DND-41 (cell line): ENCODE measurements around the gene NOS1.

Experiments
- ATAC-seq: fragments of 200-7000 bp; cut with Tn5 transposase; 3 replicates; pipeline ENCODE4 v1.9.1; 2021; ENCODE audit warnings: low read depth; ENCODE audit not compliant: insufficient read depth
- DNase-seq: peaks from one replicate; pipeline ENCODE4 v3.0.0-alpha.2; 2020
- H2AFZ ChIP-seq: 2 replicates; pipeline ENCODE4 v1.6.0; 2012; ENCODE audit warnings: low read depth, low read length
- H3K27ac ChIP-seq: 2 replicates; pipeline ENCODE4 v1.5.1; 2012; ENCODE audit warnings: low read length, inconsistent platforms
- H3K27me3 ChIP-seq: fragments of 200-600 bp; sonication (generic); 2 replicates; pipeline ENCODE4 v1.6.0; 2012; ENCODE audit warnings: low read length, mild to moderate bottlenecking, inconsistent platforms; ENCODE audit not compliant: insufficient read depth, poor library complexity
- H3K36me3 ChIP-seq: 2 replicates; pipeline ENCODE4 v1.5.1; 2012; ENCODE audit warnings: low read length, inconsistent platforms; ENCODE audit not compliant: insufficient read depth
- H3K4me1 ChIP-seq: 2 replicates; pipeline ENCODE4 v1.5.1; 2012; ENCODE audit warnings: mild to moderate bottlenecking, low read length; ENCODE audit not compliant: insufficient read depth
- H3K4me2 ChIP-seq: 2 replicates; pipeline ENCODE4 v1.6.0; 2012; ENCODE audit warnings: mild to moderate bottlenecking, moderate library complexity, low read length, inconsistent platforms; ENCODE audit not compliant: insufficient read depth
- H3K4me3 ChIP-seq, 2 experiments: fragments of 200-600 bp in 1 of 2; shearing (Covaris generic) in 1 of 2; 2 replicates each; pipeline ENCODE4 v1.5.1; 2012 to 2016; ENCODE audit warnings: inconsistent platforms in 2 of 2, low read length in 2 of 2, mild to moderate bottlenecking in 2 of 2, low read depth in 1 of 2, moderate library complexity in 1 of 2
- H3K79me2 ChIP-seq: 2 replicates; pipeline ENCODE4 v1.6.0; 2012; ENCODE audit warnings: low read length, inconsistent platforms; ENCODE audit not compliant: insufficient read depth
- H3K9ac ChIP-seq: 2 replicates; pipeline ENCODE4 v1.6.0; 2012; ENCODE audit warnings: low read depth, mild to moderate bottlenecking, inconsistent platforms, low read length, moderate library complexity
- H3K9me3 ChIP-seq: 2 replicates; pipeline ENCODE4 v1.5.1; 2012; ENCODE audit warnings: low read length, moderate library complexity, mild to moderate bottlenecking, inconsistent platforms; ENCODE audit not compliant: insufficient read depth, severe bottlenecking
- H4K20me1 ChIP-seq: 2 replicates; pipeline ENCODE4 v1.6.0; 2012; ENCODE audit warnings: low read length; ENCODE audit not compliant: insufficient read depth
- EZH2 ChIP-seq: IDR thresholded peaks from 3 replicates; pipeline ENCODE4 v1.6.1; 2012; ENCODE audit warnings: borderline replicate concordance, low read depth, mild to moderate bottlenecking, moderate library complexity, low read length, inconsistent platforms; ENCODE audit not compliant: severe bottlenecking
- TF ChIP-seq, protein P1 (sequence below): IDR thresholded peaks from 2 replicates; pipeline ENCODE4 v1.5.1; 2012; ENCODE audit warnings: borderline replicate concordance, low read length, moderate library complexity, mild to moderate bottlenecking; ENCODE audit not compliant: poor library complexity, severe bottlenecking; ENCODE audit errors: extremely low read depth

NOS1 gene

GRCh38 chr12:117298191-117298590, 63.2 kb downstream of the NOS1 start:
- no peak for ATAC-seq
- DNase-seq: no peak
- H3K27ac ChIP-seq: no peak overlapping the region
- no peak overlapping the region for H2AFZ ChIP-seq
- TF ChIP-seq EZH2: no peak
- H3K36me3 ChIP-seq: no peaks in the 10 kb centered on the region
- H3K27me3 ChIP-seq: no peaks in the 10 kb centered on the region
- H3K9ac ChIP-seq: no peak overlapping the region
- no peaks in the 10 kb centered on the region for H3K4me1 ChIP-seq
- H3K9me3 ChIP-seq: no peaks in the 10 kb centered on the region
- H3K79me2 ChIP-seq: no peaks in the 10 kb centered on the region
- H4K20me1 ChIP-seq: no peaks in the 10 kb centered on the region
- H3K4me2 ChIP-seq: no peak overlapping the region
- no peak overlapping the region for H3K4me3 ChIP-seq

DNA sequence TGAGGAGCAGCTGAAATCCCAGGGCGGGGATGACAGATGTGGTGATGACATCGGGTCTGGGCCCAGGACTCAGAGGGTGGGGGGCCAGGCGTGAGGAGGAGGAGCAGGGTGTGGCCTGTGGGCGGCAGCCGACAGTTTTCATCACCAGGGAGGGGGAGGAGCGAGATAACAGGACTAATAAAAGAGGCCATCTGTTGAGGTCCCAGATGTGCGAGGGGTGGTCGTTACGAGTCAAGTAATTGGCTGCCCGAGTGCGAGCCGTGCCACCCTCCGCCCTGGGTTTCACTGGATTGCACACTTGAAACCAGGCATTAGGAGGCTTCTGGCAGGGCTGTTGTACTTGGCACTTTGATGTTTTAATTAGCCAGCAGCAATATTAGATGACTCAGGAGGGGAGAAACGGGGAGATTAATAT, 67.2 kb downstream of the NOS1 start:
- Histone ChIP-seq H4K20me1 (no peaks in the 10 kb centered on the region), H3K9ac (no peak overlapping the region), H3K79me2 (no peaks in the 10 kb centered on the region), H3K4me2 (no peak overlapping the region), H3K36me3 (no peaks in the 10 kb centered on the region), H3K27ac (no peak overlapping the region), H3K27me3 (peaks cover 4% of the 10 kb centered on the region), H3K4me1 (no peaks in the 10 kb centered on the region), H2AFZ (no peak overlapping the region), H3K9me3 (no peaks in the 10 kb centered on the region), H3K4me3 (no peak overlapping the region)
- TF ChIP-seq EZH2: no peak
- TF ChIP-seq, protein P1, sequence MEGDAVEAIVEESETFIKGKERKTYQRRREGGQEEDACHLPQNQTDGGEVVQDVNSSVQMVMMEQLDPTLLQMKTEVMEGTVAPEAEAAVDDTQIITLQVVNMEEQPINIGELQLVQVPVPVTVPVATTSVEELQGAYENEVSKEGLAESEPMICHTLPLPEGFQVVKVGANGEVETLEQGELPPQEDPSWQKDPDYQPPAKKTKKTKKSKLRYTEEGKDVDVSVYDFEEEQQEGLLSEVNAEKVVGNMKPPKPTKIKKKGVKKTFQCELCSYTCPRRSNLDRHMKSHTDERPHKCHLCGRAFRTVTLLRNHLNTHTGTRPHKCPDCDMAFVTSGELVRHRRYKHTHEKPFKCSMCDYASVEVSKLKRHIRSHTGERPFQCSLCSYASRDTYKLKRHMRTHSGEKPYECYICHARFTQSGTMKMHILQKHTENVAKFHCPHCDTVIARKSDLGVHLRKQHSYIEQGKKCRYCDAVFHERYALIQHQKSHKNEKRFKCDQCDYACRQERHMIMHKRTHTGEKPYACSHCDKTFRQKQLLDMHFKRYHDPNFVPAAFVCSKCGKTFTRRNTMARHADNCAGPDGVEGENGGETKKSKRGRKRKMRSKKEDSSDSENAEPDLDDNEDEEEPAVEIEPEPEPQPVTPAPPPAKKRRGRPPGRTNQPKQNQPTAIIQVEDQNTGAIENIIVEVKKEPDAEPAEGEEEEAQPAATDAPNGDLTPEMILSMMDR: no peak
- no peak for ATAC-seq
- no peak for DNase-seq

GRCh38 chr12:117293510-117293909, 67.9 kb downstream of the NOS1 start:
- H3K27ac ChIP-seq: no peak overlapping the region
- no peaks in the 10 kb centered on the region for H3K36me3 ChIP-seq
- no peak overlapping the region for H3K4me3 ChIP-seq
- no peak overlapping the region for H2AFZ ChIP-seq
- no peak for TF ChIP-seq EZH2
- TF ChIP-seq, protein P1: no peak
- peaks cover 7% of the 10 kb centered on the region for H3K27me3 ChIP-seq
- no peak for ATAC-seq
- H3K4me1 ChIP-seq: no peaks in the 10 kb centered on the region
- H4K20me1 ChIP-seq: no peaks in the 10 kb centered on the region
- no peak overlapping the region for H3K4me2 ChIP-seq
- H3K9ac ChIP-seq: no peak overlapping the region
- H3K79me2 ChIP-seq: no peaks in the 10 kb centered on the region
- H3K9me3 ChIP-seq: no peaks in the 10 kb centered on the region
- DNase-seq: no peak

GRCh38 chr12:117292688-117293087, 68.7 kb downstream of the NOS1 start:
- ATAC-seq (no peak), DNase-seq (no peak)
- Histone ChIP-seq H3K4me2 (no peak overlapping the region), H3K36me3 (no peaks in the 10 kb centered on the region), H3K27ac (no peak overlapping the region), H3K4me1 (no peaks in the 10 kb centered on the region), H2AFZ (no peak overlapping the region), H3K4me3 (no peak overlapping the region), H3K9me3 (no peaks in the 10 kb centered on the region), H3K27me3 (peaks cover 9% of the 10 kb centered on the region), H4K20me1 (no peaks in the 10 kb centered on the region), H3K79me2 (no peaks in the 10 kb centered on the region), H3K9ac (no peak overlapping the region)
- TF ChIP-seq, protein P1: no peak
- no peak for TF ChIP-seq EZH2
